Memory B cell (primary cell): Measurements from ENCODE around the gene OTULINL.

Source experiments
- ATAC-seq: fragments of 150-1000 bp; cut with Tn5 transposase; 2 replicates; pipeline ENCODE4 v1.10.0; 2021; ENCODE audit warnings: low read depth, mild to moderate bottlenecking, moderate library complexity
- DNase-seq, 2 donors: peaks; one replicate each; pipeline ENCODE4 v3.0.0; 2022; ENCODE audit warnings: low spot score in 2 of 2
- H3K27ac Mint-ChIP-seq: one replicate; pipeline ENCODE4 v1.8.0; 2022; ENCODE audit warnings: mild to moderate bottlenecking, moderate library complexity, mixed read lengths
- H3K27me3 Mint-ChIP-seq: one replicate; pipeline ENCODE4 v1.8.0; 2022; ENCODE audit warnings: mixed read lengths
- H3K36me3 Mint-ChIP-seq: one replicate; pipeline ENCODE4 v1.8.0; 2022; ENCODE audit warnings: mild to moderate bottlenecking, mixed read lengths
- H3K4me1 Mint-ChIP-seq: one replicate; pipeline ENCODE4 v1.8.0; 2022; ENCODE audit warnings: mixed read lengths
- H3K4me3 Mint-ChIP-seq: one replicate; pipeline ENCODE4 v1.8.0; 2022; ENCODE audit warnings: mild to moderate bottlenecking, moderate library complexity, mixed read lengths
- H3K9me3 Mint-ChIP-seq: one replicate; pipeline ENCODE4 v1.8.0; 2022; ENCODE audit warnings: mixed read lengths

Gene OTULINL

DNA sequence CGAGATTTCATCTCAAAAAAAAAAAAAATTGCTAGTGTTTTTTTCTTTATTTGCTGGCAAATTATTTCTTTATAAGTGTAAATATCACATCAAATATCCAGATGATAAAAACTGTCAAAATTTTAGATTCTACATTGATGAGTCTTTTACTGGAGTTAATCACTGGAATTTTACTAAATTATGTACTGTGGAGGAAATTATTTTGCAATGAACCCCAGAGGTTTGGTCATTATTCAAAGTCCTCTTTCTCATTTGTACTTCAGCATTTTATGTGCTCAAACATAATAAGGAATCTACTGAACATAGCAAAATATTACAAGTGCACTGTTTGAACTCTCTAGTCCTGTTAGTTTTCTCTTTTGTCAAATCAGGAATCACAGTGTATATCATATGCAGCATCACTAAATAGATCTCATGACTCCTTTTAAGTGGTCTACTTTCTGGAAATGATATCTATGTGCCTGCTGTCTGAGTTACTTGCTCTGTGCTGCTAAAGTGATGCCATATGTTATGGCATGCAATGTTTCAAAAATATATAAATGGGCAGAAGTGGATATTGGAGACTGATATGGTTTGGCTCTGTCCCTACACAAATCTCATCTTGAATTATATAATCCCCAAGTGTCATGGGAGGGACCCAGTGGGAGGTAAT is 18.0 kb downstream of the OTULINL start:
- DNase-seq (no peak), ATAC-seq (no peak)
- Mint-ChIP-seq H3K9me3 (no peaks in the 10 kb centered on the region), H3K27ac (no peak overlapping the region), H3K36me3 (no peaks in the 10 kb centered on the region), H3K27me3 (no peaks in the 10 kb centered on the region), H3K4me3 (no peak overlapping the region), H3K4me1 (peaks cover 13% of the 10 kb centered on the region)

DNA sequence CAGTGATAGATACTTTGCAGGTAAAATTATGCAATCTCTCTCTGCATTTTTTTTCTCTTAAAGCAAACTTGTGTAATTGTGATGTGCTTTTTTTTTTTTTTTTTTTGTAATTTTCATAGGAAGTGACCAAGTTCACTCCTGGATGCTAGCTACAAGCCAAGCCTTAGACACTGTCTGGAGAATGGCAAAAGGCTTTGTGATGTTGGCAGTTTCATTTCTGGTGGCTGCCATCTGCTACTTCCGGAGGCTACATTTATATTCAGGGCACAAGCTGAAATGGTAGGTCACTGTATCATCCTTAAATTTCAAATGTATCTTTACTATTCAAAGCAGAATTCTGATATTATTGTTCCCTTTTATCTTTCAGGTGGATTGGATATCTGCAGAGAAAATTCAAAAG is 19.3 kb downstream of the OTULINL start:
- DNase-seq (no peak), ATAC-seq (no peak)
- Mint-ChIP-seq H3K36me3 (peaks cover 3% of the 10 kb centered on the region), H3K27ac (no peak overlapping the region), H3K4me1 (peaks cover 2% of the 10 kb centered on the region), H3K4me3 (no peak overlapping the region), H3K9me3 (no peaks in the 10 kb centered on the region), H3K27me3 (peaks cover 3% of the 10 kb centered on the region)

DNA sequence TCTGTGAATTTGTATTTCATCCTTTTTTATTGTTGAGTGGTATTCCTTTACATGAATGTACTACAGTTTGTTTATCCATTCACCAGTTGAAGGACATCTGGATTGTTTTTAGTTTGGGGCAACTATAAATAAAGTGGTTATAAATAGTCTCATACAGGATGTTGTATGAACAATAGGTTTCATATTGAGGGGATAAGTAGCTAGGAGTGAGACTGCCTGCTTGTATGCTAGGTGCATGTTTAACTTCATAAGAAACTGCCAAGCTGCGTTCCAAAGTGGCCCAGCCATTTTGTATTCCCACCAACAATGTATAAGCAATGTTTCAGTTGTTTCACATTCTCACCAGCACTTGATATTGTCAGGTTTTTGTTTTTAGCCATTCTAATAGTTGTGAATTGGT is 21.5 kb downstream of the OTULINL start:
- DNase-seq (no peak), ATAC-seq (no peak)
- Mint-ChIP-seq H3K9me3 (no peaks in the 10 kb centered on the region), H3K27me3 (peaks cover 3% of the 10 kb centered on the region), H3K27ac (no peak overlapping the region), H3K4me3 (no peak overlapping the region), H3K36me3 (peaks cover 3% of the 10 kb centered on the region), H3K4me1 (no peaks in the 10 kb centered on the region)

DNA sequence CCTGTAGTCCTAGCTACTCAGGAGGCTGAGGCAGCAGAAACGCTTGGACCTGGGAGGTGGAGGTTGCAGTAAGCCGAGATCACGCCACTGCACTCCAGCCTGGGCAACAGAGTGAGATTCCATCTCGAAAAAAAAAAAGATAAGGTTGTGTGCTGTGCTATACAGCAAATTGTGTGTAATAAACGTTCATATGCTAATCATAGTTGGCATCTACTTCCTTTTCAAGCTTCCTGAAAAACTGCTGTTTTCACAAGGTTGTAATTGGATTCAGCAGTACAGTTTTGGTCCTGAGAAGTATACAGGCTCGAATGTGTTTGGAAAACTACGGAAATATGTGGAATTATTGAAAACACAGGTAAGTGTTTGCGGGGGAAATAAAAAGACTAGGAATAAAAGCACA is 25.5 kb downstream of the OTULINL start:
- no peak overlapping the region for H3K4me3 Mint-ChIP-seq
- peaks cover 3% of the 10 kb centered on the region for H3K36me3 Mint-ChIP-seq
- H3K4me1 Mint-ChIP-seq: no peaks in the 10 kb centered on the region
- no peak for DNase-seq
- no peak overlapping the region for H3K27ac Mint-ChIP-seq
- no peaks in the 10 kb centered on the region for H3K9me3 Mint-ChIP-seq
- peaks cover 5% of the 10 kb centered on the region for H3K27me3 Mint-ChIP-seq
- no peak for ATAC-seq

DNA sequence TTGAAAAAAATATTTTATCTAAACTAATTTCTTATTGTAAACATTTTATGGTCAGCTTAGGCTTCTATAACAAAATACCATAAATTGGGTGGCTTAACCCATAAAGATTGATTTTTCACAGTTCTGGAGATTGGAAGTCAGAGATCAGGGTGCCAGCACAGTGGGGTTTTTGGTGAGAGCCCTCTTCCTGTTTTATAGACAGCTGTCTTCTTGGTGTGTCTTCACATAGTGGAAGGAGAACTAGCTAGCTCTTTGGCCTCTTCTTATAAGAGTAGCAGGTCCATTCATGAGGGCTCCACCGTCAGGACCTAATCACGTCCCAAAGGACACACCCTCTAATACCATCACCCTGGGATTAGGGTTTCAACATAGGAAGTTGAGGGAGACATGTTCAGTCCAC is 26.6 kb downstream of the OTULINL start:
- no peaks in the 10 kb centered on the region for H3K4me1 Mint-ChIP-seq
- DNase-seq (no peak), ATAC-seq (no peak)
- H3K27me3 Mint-ChIP-seq: peaks cover 5% of the 10 kb centered on the region
- no peak overlapping the region for H3K4me3 Mint-ChIP-seq
- no peaks in the 10 kb centered on the region for H3K9me3 Mint-ChIP-seq
- H3K27ac Mint-ChIP-seq: no peak overlapping the region
- H3K36me3 Mint-ChIP-seq: peaks cover 3% of the 10 kb centered on the region

DNA sequence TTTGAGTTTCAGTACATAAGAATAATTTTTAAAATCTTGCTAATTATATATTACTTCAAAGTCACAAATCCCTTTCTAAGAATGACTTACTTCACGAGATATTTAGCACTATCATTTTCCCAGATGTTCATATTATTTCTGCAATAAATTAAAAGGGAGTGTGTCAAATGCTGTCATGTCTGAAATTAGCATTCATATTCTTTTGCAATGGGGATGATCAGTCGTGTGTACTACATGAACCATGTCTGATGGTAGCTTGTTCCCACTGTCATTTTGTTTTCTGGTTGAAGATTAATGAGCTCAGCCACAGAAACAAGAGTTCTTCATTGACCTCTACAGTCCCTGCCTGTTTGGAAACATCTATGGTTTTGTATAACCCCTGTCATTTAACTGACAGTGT is 30.1 kb downstream of the OTULINL start:
- H3K9me3 Mint-ChIP-seq: no peaks in the 10 kb centered on the region
- H3K36me3 Mint-ChIP-seq: no peaks in the 10 kb centered on the region
- H3K4me1 Mint-ChIP-seq: no peaks in the 10 kb centered on the region
- no peak overlapping the region for H3K27ac Mint-ChIP-seq
- H3K4me3 Mint-ChIP-seq: no peak overlapping the region
- DNase-seq (no peak), ATAC-seq (no peak)
- H3K27me3 Mint-ChIP-seq: peaks cover 4% of the 10 kb centered on the region

DNA sequence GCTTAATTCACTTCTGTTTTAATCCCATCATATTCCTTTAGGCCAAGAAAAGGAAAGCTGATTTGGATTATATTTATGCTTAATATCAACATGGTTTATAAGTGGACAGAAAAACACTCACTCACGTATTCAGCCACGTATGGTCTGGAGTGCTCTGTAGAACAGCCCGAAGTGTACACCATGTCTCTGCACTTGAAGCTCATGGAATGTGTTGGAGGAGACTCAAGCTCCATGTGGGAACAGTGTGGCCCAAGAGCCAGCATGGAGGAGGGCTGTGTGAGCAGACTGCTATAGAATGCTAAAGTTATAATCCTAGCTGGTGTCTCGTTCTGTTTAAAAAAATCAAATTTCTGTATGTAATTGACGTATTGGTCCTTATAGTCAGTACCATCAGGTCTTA is 32.9 kb downstream of the OTULINL start:
- Mint-ChIP-seq H3K4me3 (no peak overlapping the region), H3K4me1 (no peaks in the 10 kb centered on the region), H3K27ac (no peak overlapping the region), H3K9me3 (no peaks in the 10 kb centered on the region), H3K36me3 (no peaks in the 10 kb centered on the region), H3K27me3 (peaks cover 8% of the 10 kb centered on the region)
- no peak for ATAC-seq
- no peak for DNase-seq

DNA sequence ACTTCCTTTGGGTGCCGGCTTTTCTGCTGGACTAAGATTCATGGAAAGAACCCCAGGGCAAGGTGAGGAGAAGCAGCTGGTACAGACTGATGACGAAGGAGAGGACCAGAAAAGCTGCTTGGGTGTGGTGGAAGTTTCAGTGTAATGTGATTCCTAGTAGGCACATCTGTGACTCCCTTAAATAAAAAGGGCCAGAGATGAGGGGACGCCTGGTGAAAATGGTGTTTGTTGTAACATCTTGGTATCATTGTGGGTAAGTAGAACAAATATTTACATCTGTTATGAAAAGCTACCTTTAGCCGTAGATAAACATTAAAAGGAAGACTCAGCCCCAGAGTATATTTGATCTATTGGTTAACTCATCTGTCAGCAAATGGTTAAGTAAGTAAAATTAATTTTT is 33.8 kb downstream of the OTULINL start:
- no peak overlapping the region for H3K27ac Mint-ChIP-seq
- no peak for DNase-seq
- no peak for ATAC-seq

DNA sequence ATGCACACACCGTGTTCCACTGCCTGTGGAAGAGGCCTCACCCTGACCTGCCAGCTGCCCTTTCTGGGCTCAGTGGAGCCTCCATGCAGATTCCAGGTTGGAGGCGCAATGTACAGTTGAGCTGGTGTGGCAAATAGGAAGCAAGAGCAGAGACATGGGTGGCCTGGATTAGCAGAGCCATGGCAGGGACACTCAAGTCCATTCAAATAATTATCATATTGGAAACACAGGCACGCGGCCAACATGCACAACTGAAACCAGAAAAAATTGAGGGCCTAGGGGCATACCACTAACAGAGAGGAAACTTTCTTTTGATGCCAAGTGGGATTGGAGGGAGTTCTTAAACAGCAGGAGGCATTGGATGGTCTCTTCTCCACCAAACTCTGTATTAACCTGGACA is 35.8 kb downstream of the OTULINL start:
- H3K4me3 Mint-ChIP-seq: no peak overlapping the region
- H3K27ac Mint-ChIP-seq: no peak overlapping the region
- H3K9me3 Mint-ChIP-seq: peaks cover 10% of the 10 kb centered on the region
- ATAC-seq: no peak
- no peak for DNase-seq
- peaks cover 8% of the 10 kb centered on the region for H3K27me3 Mint-ChIP-seq
- H3K36me3 Mint-ChIP-seq: peaks cover 3% of the 10 kb centered on the region
- H3K4me1 Mint-ChIP-seq: no peaks in the 10 kb centered on the region

More for the DNA sequence above, 33.8 kb downstream of the OTULINL start:
- peaks cover 1% of the 10 kb centered on the region for H3K9me3 Mint-ChIP-seq
- H3K4me1 Mint-ChIP-seq: no peaks in the 10 kb centered on the region
- H3K36me3 Mint-ChIP-seq: no peaks in the 10 kb centered on the region
- peaks cover 8% of the 10 kb centered on the region for H3K27me3 Mint-ChIP-seq
- no peak overlapping the region for H3K4me3 Mint-ChIP-seq

DNA sequence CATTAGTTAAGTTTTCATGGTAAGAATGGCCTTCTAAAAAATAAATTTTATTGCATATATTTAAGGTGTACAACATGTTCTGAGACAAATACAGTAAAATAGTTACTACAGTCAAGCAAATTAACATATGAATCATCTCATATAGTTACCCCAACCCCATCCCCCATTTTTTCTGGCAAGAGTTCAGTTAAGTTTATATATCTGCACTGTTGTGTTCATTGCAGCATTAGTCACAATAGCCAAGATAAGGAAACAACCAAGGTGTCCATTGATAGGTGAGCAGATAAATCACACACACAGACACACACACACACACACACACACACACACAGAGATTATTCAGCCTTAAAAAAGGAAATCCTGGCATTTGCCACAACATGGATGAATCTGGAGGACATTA is 45.7 kb downstream of the OTULINL start:
- DNase-seq: no peak
- Mint-ChIP-seq H3K27me3 (no peaks in the 10 kb centered on the region), H3K4me3 (no peak overlapping the region), H3K36me3 (peaks cover under 1% of the 10 kb centered on the region), H3K27ac (no peak overlapping the region), H3K9me3 (peaks cover 4% of the 10 kb centered on the region), H3K4me1 (no peaks in the 10 kb centered on the region)
- no peak for ATAC-seq

DNA sequence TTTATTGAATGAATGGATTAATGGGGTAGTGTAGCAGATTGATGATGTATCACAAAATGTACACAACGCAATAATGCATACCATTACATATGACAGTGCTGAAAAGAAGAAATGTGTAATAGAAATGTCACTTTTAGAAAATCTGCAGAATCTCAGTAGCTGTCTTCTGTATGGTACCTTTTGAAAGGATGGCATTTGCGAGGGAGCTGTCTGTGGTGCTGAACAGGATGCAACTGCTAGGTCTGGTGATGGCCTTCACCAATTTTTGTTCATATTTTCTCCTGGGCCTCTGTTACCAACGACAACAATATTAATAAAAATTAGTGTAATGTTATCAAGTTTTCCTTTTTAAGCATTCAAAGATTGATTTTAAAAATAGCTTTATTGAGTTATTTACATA is 46.8 kb downstream of the OTULINL start:
- H3K4me3 Mint-ChIP-seq: no peak overlapping the region
- ATAC-seq: no peak
- peak; percentile 22 to 29 for DNase-seq
- H3K4me1 Mint-ChIP-seq: no peaks in the 10 kb centered on the region
- no peak overlapping the region for H3K27ac Mint-ChIP-seq
- H3K27me3 Mint-ChIP-seq: peaks cover 2% of the 10 kb centered on the region
- H3K9me3 Mint-ChIP-seq: peaks cover 2% of the 10 kb centered on the region
- no peaks in the 10 kb centered on the region for H3K36me3 Mint-ChIP-seq

DNA sequence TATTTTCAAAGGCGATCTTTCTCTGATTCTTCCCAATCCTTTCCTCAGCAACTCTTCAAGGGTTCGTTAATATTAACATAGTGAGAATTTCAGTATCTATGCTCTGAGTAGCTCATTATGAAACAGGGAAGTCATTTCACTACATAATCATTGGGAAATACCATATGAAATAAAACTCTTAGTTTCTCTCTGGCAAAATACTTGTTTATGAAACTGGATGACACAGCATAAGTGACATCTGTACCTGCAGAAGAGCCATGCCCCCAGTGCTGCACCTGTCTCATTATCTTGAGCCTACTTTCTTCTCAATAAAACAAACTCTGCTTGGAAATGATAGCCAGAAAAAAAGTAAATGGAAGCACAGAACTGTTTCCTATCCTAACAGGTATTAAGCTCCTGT is 49.1 kb downstream of the OTULINL start:
- ATAC-seq (no peak), DNase-seq (no peak)
- no peak overlapping the region for H3K4me3 Mint-ChIP-seq
- peaks cover 2% of the 10 kb centered on the region for H3K9me3 Mint-ChIP-seq
- no peaks in the 10 kb centered on the region for H3K4me1 Mint-ChIP-seq
- no peak overlapping the region for H3K27ac Mint-ChIP-seq
- peaks cover 2% of the 10 kb centered on the region for H3K27me3 Mint-ChIP-seq
- H3K36me3 Mint-ChIP-seq: no peaks in the 10 kb centered on the region

DNA sequence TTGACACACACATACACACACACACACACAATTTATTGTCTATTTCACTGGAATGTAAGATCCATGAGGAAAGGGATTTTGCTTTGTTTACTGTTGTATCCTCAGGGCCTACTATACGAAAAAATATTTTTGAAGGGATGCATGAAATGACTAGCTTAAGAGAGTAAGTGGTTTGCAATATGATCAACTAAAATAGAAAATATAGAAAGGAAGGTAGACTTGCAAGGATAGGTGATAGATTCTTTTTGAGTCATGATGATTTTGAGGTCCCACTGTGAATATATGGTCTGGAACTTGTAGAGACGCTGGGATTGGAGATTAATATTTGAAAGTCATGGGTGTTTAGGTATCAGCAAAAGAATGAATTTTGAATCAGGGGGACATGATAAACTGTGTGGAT is 54.1 kb downstream of the OTULINL start:
- DNase-seq (no peak), ATAC-seq (no peak)
- H3K27ac Mint-ChIP-seq: no peak overlapping the region
- H3K27me3 Mint-ChIP-seq: peaks cover 9% of the 10 kb centered on the region
- no peaks in the 10 kb centered on the region for H3K9me3 Mint-ChIP-seq
- no peaks in the 10 kb centered on the region for H3K36me3 Mint-ChIP-seq
- H3K4me3 Mint-ChIP-seq: no peak overlapping the region
- H3K4me1 Mint-ChIP-seq: no peaks in the 10 kb centered on the region

DNA sequence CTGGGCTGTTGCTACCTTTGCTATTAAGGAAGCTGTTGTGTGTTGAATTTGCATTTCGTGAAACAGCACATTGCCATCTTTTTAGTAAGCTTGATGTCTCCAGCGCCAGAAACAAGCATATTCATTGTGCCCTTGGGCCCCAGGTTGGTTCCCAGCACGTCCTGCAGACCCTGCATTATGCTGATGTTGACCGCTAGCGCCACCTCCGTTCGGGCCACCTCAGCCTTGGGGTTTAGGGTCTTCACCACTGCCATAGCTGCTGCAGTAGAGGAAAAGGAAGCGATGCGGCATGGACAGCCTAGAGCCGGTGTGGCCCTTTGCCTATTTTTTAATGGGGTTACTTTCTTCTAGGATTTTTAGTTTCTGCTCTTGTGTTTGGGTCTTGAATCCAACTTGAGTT is 59.2 kb downstream of the OTULINL start:
- Mint-ChIP-seq H3K4me3 (no peak overlapping the region), H3K27me3 (peaks cover 14% of the 10 kb centered on the region), H3K36me3 (no peaks in the 10 kb centered on the region), H3K4me1 (no peaks in the 10 kb centered on the region), H3K27ac (no peak overlapping the region), H3K9me3 (no peaks in the 10 kb centered on the region)
- DNase-seq: no peak
- no peak for ATAC-seq

DNA sequence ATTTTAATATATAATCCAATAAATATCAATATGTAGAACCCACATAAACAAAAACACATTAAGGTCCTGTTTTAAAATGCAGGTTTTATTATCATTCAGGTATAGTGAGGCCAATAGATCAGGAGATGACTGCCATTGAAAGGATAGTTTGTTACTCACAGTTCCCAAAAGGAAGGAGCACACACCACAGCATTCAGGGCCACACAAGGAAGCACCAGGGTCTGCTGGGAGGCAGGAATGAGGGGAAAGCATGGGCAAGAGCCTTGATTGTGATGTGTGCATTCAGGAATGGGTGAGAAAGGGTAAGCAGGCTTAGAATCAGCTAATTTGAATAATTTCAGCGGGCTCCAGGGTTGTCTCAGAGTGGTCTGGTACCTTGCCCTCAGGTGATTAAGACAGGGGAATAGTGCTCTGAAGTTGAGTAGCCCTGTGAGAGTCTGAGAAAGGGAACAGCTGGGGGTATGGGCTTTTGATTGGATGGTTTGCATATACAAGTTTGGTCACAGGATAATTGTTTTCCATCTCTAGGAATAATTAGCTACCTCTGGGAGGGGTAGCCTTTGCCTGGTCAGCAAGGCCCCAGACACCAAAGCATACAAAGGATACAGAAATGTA is 63.1 kb downstream of the OTULINL start:
- no peaks in the 10 kb centered on the region for H3K4me1 Mint-ChIP-seq

More for the DNA sequence above, 63.1 kb downstream of the OTULINL start:
- H3K9me3 Mint-ChIP-seq: no peaks in the 10 kb centered on the region
- no peaks in the 10 kb centered on the region for H3K36me3 Mint-ChIP-seq
- H3K27me3 Mint-ChIP-seq: peaks cover 19% of the 10 kb centered on the region
- DNase-seq (no peak), ATAC-seq (no peak)
- H3K4me3 Mint-ChIP-seq: no peak overlapping the region
- no peak overlapping the region for H3K27ac Mint-ChIP-seq
